ENCODE measurements around the gene GNG10.

The GNG10 gene

GRCh38 chr9:111696796-111697195 is 35.4 kb downstream of the GNG10 start:
- TF ChIP-seq CTCF (IDR thresholded peaks at IDR 0.05; ENCODE audit: insufficient read depth, low read length, poor library complexity, severe bottlenecking): no peak
- TF ChIP-seq EZH2phosphoT487 (conservative IDR thresholded peaks at IDR 0.05; ENCODE audit: low read length): no peak
- H3K79me2 ChIP-seq (ENCODE audit: insufficient read depth, low read length): no peaks in the 10 kb centered on the region
- H4K20me1 ChIP-seq (ENCODE audit: low read depth, low read length): no peaks in the 10 kb centered on the region
- H3K36me3 ChIP-seq (ENCODE audit: low read length): no peaks in the 10 kb centered on the region
- no peaks in the 10 kb centered on the region for H3F3A ChIP-seq (ENCODE audit: insufficient read depth)
- H3K4me2 ChIP-seq (ENCODE audit: low read depth, low read length, poor library complexity, severe bottlenecking): no peak overlapping the region
- H3K27me3 ChIP-seq (ENCODE audit: low read length): no peaks in the 10 kb centered on the region
- no peak overlapping the region for H3K9ac ChIP-seq (ENCODE audit: low read length)
- no peaks in the 10 kb centered on the region for H3K9me2 ChIP-seq (replicated peaks; ENCODE audit: insufficient read depth, low read length)
- no peak overlapping the region for H2AFZ ChIP-seq (ENCODE audit: low read depth, low read length, severe bottlenecking)
- H3K9me3 ChIP-seq (ENCODE audit: insufficient read depth, low read length): no peaks in the 10 kb centered on the region
- no peak overlapping the region for H3K27ac ChIP-seq (ENCODE audit: low read depth, low read length)
- H3K4me3 ChIP-seq (ENCODE audit: insufficient read depth, low read length, poor library complexity, severe bottlenecking): no peak overlapping the region

GRCh38 chr9:111700776-111701175 is 39.4 kb downstream of the GNG10 start:
- no peak overlapping the region for H3K9ac ChIP-seq (ENCODE audit: low read length)
- TF ChIP-seq CTCF (IDR thresholded peaks at IDR 0.05; ENCODE audit: insufficient read depth, low read length, poor library complexity, severe bottlenecking): no peak
- no peak for TF ChIP-seq EZH2phosphoT487 (conservative IDR thresholded peaks at IDR 0.05; ENCODE audit: low read length)
- no peak overlapping the region for H3K4me3 ChIP-seq (ENCODE audit: insufficient read depth, low read length, poor library complexity, severe bottlenecking)
- no peaks in the 10 kb centered on the region for H3F3A ChIP-seq (ENCODE audit: insufficient read depth)
- H3K79me2 ChIP-seq (ENCODE audit: insufficient read depth, low read length): no peaks in the 10 kb centered on the region
- no peak overlapping the region for H2AFZ ChIP-seq (ENCODE audit: low read depth, low read length, severe bottlenecking)
- no peaks in the 10 kb centered on the region for H3K9me2 ChIP-seq (replicated peaks; ENCODE audit: insufficient read depth, low read length)
- H3K27ac ChIP-seq (ENCODE audit: low read depth, low read length): no peak overlapping the region
- no peaks in the 10 kb centered on the region for H3K27me3 ChIP-seq (ENCODE audit: low read length)
- H3K4me2 ChIP-seq (ENCODE audit: low read depth, low read length, poor library complexity, severe bottlenecking): no peak overlapping the region
- H3K9me3 ChIP-seq (ENCODE audit: insufficient read depth, low read length): no peaks in the 10 kb centered on the region
- no peaks in the 10 kb centered on the region; the same call in 1 of the 2 replicates for H4K20me1 ChIP-seq (ENCODE audit: low read depth, low read length)
- H3K36me3 ChIP-seq (ENCODE audit: low read length): no peaks in the 10 kb centered on the region

- H3K36me3 ChIP-seq (ENCODE audit: low read length): no peaks in the 10 kb centered on the region
- TF ChIP-seq CTCF (IDR thresholded peaks at IDR 0.05; ENCODE audit: insufficient read depth, low read length, poor library complexity, severe bottlenecking) (no peak), EZH2phosphoT487 (conservative IDR thresholded peaks at IDR 0.05; ENCODE audit: low read length) (no peak)
- no peak overlapping the region for H2AFZ ChIP-seq (ENCODE audit: low read depth, low read length, severe bottlenecking)
- H3K79me2 ChIP-seq (ENCODE audit: insufficient read depth, low read length): no peaks in the 10 kb centered on the region
- no peaks in the 10 kb centered on the region for H3K9me3 ChIP-seq (ENCODE audit: insufficient read depth, low read length)
- no peak overlapping the region for H3K9ac ChIP-seq (ENCODE audit: low read length)
- H3K4me3 ChIP-seq (ENCODE audit: insufficient read depth, low read length, poor library complexity, severe bottlenecking): no peak overlapping the region
- no peaks in the 10 kb centered on the region; the same call in 1 of the 2 replicates for H4K20me1 ChIP-seq (ENCODE audit: low read depth, low read length)
- no peaks in the 10 kb centered on the region for H3K9me2 ChIP-seq (replicated peaks; ENCODE audit: insufficient read depth, low read length)
- H3K27ac ChIP-seq (ENCODE audit: low read depth, low read length): no peak overlapping the region
- H3K27me3 ChIP-seq (ENCODE audit: low read length): no peaks in the 10 kb centered on the region
- H3K4me2 ChIP-seq (ENCODE audit: low read depth, low read length, poor library complexity, severe bottlenecking): no peak overlapping the region
- no peaks in the 10 kb centered on the region for H3F3A ChIP-seq (ENCODE audit: insufficient read depth)
Measured at GRCh38 chr9:111704503-111704902, 43.1 kb downstream of the GNG10 start.

Data from SU-DHL-6 (cell line).